Prostate gland (tissue), 2 donors: ENCODE results near the gene PDXK. TPM values are rescaled to one million over a fixed set of nuclear protein-coding genes. Genes with fewer than 3 reads are reported as not detected.

Source experiments
- DNase-seq: peaks from one replicate; pipeline ENCODE4 v3.0.0-alpha.2; 2019; ENCODE audit warnings: low spot score
- H3K27ac ChIP-seq, 2 donors: fragments of 200-600 bp; sonication (generic); 2 replicates each; pipeline ENCODE4 v1.5.1; 2017 to 2019
- H3K27me3 ChIP-seq: fragments of 200-600 bp; sonication (generic); replicated peaks from 2 replicates; pipeline ENCODE4 v1.5.1; 2019; ENCODE audit not compliant: insufficient read depth
- H3K36me3 ChIP-seq, 2 donors: fragments of 200-600 bp; sonication (generic); 1 replicate in 1 of 2; 2 replicates in 1 of 2; pipeline versions ENCODE4 v1.5.1 to v1.8.1; 2017 to 2019
- H3K4me1 ChIP-seq: fragments of 200-600 bp; sonication (generic); replicated peaks from 2 replicates; pipeline ENCODE4 v1.5.1; 2019
- H3K4me3 ChIP-seq, 2 donors: fragments of 200-600 bp; sonication (generic); 2 replicates each; pipeline ENCODE4 v1.5.1; 2017 to 2019
- H3K9me3 ChIP-seq: fragments of 200-600 bp; sonication (generic); 2 replicates; pipeline ENCODE4 v1.5.1; 2017
- POLR2A ChIP-seq: fragments of 450-650 bp; IDR thresholded peaks from one replicate; pipeline ENCODE4 v1.6.1; 2016; ENCODE audit warnings: antibody characterized with exemption, mild to moderate bottlenecking
- POLR2AphosphoS5 ChIP-seq: sonication (generic); formaldehyde crosslinking; IDR thresholded peaks from one replicate; pipeline ENCODE4 v1.6.1; 2017; ENCODE audit warnings: antibody characterized with exemption
- whole genome bisulfite sequencing: methylation state at CpG from one replicate; pipeline ENCODE4 v1.1.5; 2018; 5-methylcytosine and 5-hydroxymethylcytosine counted together
- intact Hi-C: fragments of 100-400 bp; cut with DNase I; formaldehyde crosslinking; loops from one replicate; pipeline ENCODE4 v1.14.2; 2022
- total RNA-seq, 2 donors: library from RNA; depleted of rRNA; stranded (reverse); fragments of >200 nt; gene quantifications; one replicate each; pipeline ENCODE4 v1.1.0, GENCODE V29; 2016
- TF ChIP-seq, protein P1 (sequence below), 4 experiments: fragments of 200-600 bp in 2 of 4; fragments of 450-650 bp in 2 of 4; sonication (generic) in 2 of 4; IDR thresholded peaks; 1 replicate in 3 of 4; 2 replicates in 1 of 4; pipeline ENCODE4 v1.5.1; 2016 to 2019; ENCODE audit warnings: antibody characterized with exemption in 4 of 4, mild to moderate bottlenecking in 2 of 4, moderate library complexity in 2 of 4

PDXK gene
- total RNA-seq, 2 donors from 2014 or later, result 61.4 to 161 TPM

DNA sequence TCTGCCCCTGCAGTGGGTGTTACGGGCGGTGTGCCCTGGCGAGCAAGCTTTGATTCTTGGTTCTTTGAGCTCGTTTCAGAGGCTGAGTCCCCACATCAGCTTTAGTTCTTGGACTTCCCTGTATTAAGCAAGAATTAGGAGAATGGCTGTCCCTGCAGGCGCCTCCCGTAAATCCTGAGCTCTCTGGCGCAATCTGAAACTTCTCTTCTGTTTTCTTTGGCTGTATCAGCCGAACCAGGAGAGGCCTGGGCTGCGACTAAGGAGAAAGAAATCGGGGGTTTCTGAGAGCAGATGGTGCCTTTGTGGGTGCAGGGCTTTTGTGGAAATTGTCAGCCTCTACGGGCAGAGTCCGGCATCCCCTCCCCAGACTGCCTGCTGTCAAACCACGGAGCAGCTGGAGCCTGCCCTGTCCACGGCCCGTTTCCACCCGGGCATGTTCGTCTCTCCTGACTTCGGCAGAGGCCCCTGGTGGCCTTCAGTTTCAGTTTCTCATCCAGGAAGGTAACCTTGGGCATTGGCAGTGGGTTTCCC is 39.2 kb downstream of the PDXK start:
- intact Hi-C loops, result no loop called here
- 12% methylated on average over 18 of the region's 18 CpGs for WGBS

DNA sequence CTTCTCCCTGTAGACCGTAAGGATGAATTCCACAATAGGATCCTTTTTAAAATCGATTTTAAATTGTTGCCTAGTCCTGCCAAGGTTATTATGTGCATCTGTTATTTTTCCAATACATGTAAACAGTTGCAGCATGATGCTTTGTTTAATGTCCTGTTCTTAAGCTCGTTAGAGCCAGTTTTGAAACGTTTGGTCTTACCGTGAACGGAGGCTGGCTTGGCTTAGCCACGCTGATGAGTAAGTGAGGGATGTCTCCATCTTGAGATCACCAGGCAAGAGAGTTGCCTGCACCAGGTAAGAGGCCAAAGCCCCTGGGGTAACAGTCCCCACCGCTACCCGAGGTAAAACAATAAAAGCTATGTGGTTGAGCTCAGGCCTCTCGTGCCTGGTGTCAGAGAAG is 39.9 kb downstream of the PDXK start:
- intact Hi-C loops, result no loop called here
- H3K9me3 ChIP-seq, result no peaks in the 10 kb centered on the region
- WGBS, result 23% methylated on average over 10 of the region's 10 CpGs
- TF ChIP-seq, protein P1, sequence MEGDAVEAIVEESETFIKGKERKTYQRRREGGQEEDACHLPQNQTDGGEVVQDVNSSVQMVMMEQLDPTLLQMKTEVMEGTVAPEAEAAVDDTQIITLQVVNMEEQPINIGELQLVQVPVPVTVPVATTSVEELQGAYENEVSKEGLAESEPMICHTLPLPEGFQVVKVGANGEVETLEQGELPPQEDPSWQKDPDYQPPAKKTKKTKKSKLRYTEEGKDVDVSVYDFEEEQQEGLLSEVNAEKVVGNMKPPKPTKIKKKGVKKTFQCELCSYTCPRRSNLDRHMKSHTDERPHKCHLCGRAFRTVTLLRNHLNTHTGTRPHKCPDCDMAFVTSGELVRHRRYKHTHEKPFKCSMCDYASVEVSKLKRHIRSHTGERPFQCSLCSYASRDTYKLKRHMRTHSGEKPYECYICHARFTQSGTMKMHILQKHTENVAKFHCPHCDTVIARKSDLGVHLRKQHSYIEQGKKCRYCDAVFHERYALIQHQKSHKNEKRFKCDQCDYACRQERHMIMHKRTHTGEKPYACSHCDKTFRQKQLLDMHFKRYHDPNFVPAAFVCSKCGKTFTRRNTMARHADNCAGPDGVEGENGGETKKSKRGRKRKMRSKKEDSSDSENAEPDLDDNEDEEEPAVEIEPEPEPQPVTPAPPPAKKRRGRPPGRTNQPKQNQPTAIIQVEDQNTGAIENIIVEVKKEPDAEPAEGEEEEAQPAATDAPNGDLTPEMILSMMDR (IDR thresholded peaks at IDR 0.05), result no peak
- TF ChIP-seq POLR2AphosphoS5, result peak; percentile 17
- H3K4me1 ChIP-seq, result peaks cover 26% of the 10 kb centered on the region
- H3K27ac ChIP-seq, result peak overlapping the region; percentile 86 to 87
- H3K4me3 ChIP-seq, result no peak overlapping the region
- DNase-seq, result peak; percentile 40
- no peaks in the 10 kb centered on the region for H3K27me3 ChIP-seq
- peaks cover 0 to 5% of the 10 kb centered on the region in 2 donors for H3K36me3 ChIP-seq

More for the DNA sequence above, 39.2 kb downstream of the PDXK start:
- no peaks in the 10 kb centered on the region for H3K9me3 ChIP-seq
- peak overlapping the region; percentile 86 to 87 for H3K27ac ChIP-seq
- TF ChIP-seq POLR2AphosphoS5, result peak; percentile 67
- TF ChIP-seq, protein P1 (IDR thresholded peaks at IDR 0.05), result peak in 2 of 4 experiments; percentile 10 to 19
- no peak for TF ChIP-seq POLR2A
- H3K36me3 ChIP-seq, result peaks cover 0 to 5% of the 10 kb centered on the region in 2 donors
- DNase-seq, result peak; percentile 73
- H3K4me1 ChIP-seq, result peaks cover 26% of the 10 kb centered on the region
- peak overlapping the region in 1 of 2 donors; percentile 21 for H3K4me3 ChIP-seq
- H3K27me3 ChIP-seq, result no peaks in the 10 kb centered on the region

DNA sequence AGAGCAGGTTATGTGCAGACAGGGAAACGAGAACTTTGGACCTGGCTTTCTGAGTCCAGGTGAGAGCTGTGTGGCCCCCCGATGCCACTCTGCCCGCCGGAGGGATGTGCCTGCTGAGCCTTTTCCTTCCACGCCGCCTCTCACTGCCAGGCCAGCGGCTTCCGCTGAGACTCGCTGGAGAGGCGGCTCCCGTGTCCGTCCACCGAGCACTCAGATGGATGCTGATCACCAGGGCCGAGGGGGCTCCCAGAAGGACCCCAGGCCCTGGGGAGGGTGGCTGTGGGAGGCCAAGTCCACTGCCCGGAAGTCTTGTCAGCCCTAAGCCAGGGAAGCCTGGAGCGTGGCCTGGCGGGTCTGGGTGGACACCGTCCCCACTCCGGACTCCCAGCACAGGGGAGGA is 40.7 kb downstream of the PDXK start:
- no peaks in the 10 kb centered on the region for H3K27me3 ChIP-seq
- intact Hi-C loops, result no loop called here
- no peak for TF ChIP-seq POLR2A
- TF ChIP-seq, protein P1 (IDR thresholded peaks at IDR 0.05), result no peak
- no peak for TF ChIP-seq POLR2AphosphoS5
- H3K4me1 ChIP-seq, result peaks cover 26% of the 10 kb centered on the region
- H3K9me3 ChIP-seq, result no peaks in the 10 kb centered on the region
- H3K36me3 ChIP-seq, result peaks cover 0 to 5% of the 10 kb centered on the region in 2 donors
- peak overlapping the region; percentile 86 to 87 for H3K27ac ChIP-seq
- WGBS, result 94% methylated on average over 19 of the region's 19 CpGs
- no peak overlapping the region for H3K4me3 ChIP-seq
- no peak for DNase-seq

DNA sequence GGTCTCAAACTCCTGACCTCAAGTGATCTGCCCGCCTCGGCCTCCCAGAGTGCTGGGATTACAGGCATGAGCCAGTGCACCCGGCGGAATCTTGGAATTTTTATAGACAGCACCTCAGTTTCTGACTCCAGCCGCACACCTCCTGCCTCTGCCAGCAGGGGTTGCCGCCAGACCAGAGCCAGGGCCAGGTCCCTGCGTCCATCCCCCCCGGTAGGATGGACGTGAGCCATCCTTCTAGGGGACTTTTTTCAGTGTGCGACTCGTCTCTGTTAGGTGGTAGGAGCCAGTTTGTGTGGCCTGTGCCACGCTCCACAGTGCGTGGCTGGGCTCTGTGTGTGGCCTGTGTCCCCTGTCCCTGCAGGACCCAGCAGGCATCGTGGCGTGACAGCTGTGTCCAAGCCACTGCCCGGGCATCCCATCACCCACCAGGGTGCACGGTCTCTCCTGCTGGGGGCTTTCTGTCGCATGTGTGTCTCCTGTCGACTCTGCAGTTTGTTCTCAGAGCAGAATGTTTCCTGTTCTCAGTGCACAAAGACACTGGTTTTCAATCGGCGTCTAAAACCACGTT is 41.5 kb downstream of the PDXK start:
- H3K9me3 ChIP-seq, result no peaks in the 10 kb centered on the region
- peaks cover 26% of the 10 kb centered on the region for H3K4me1 ChIP-seq
- no peaks in the 10 kb centered on the region for H3K27me3 ChIP-seq
- intact Hi-C loops, result no loop called here
- H3K36me3 ChIP-seq, result peaks cover 0 to 5% of the 10 kb centered on the region in 2 donors
- 79% methylated on average over 20 of the region's 22 CpGs for WGBS
- DNase-seq, result no peak
- TF ChIP-seq, protein P1 (IDR thresholded peaks at IDR 0.05), result no peak
- no peak for TF ChIP-seq POLR2A
- TF ChIP-seq POLR2AphosphoS5, result no peak
- no peak overlapping the region for H3K4me3 ChIP-seq
- H3K27ac ChIP-seq, result no peak overlapping the region

DNA sequence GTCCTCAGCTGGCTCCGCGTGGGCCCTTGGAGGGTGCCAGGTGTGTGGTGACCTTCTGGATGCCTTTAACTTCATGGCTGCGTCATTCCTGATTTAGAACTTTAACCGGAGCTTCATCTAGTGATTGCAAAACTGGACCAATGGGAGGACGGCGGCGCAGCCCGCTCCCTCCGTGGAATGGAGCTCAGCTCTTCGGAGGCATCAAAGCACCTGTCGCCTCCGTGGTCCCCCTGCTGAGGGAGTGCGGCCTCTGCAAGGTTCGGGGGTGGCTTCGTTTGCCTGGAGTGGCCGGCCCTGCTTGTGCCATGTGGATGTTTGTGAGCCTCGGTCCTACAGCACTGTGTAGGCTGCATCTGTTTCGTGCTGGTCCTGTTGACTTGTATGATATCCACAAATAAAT is 43.0 kb downstream of the PDXK start:
- intact Hi-C loops, result no loop called here
- TF ChIP-seq, protein P1 (IDR thresholded peaks at IDR 0.05), result no peak
- TF ChIP-seq POLR2A, result no peak
- no peak for TF ChIP-seq POLR2AphosphoS5
- Histone ChIP-seq H3K4me3 (no peak overlapping the region), H3K4me1 (peaks cover 19% of the 10 kb centered on the region), H3K27me3 (no peaks in the 10 kb centered on the region), H3K36me3 (no peaks in the 10 kb centered on the region), H3K9me3 (no peaks in the 10 kb centered on the region), H3K27ac (no peak overlapping the region)
- no peak for DNase-seq
- 95% methylated on average over 18 of the region's 18 CpGs for WGBS
